Testis (tissue), 3 donors: Measurements from ENCODE around the gene CRTAC1. TPM values are rescaled to one million over a fixed set of nuclear protein-coding genes. Genes with fewer than 3 reads are reported as not detected.

ENCODE experiments used
- DNase-seq: peaks from one replicate; pipeline ENCODE4 v3.0.0-alpha.2; 2019
- H3K27ac ChIP-seq, 2 donors: fragments of 200-600 bp; sonication (generic); one replicate each; pipeline ENCODE4 v1.5.1; 2019
- H3K27me3 ChIP-seq: fragments of 200-600 bp; sonication (generic); one replicate; pipeline ENCODE4 v1.5.1; 2019
- H3K36me3 ChIP-seq: fragments of 200-600 bp; sonication (generic); one replicate; pipeline ENCODE4 v1.5.1; 2017; ENCODE audit warnings: low read depth; ENCODE audit errors: missing control alignments
- H3K4me1 ChIP-seq: fragments of 200-600 bp; sonication (generic); one replicate; pipeline ENCODE4 v1.5.1; 2019
- H3K4me3 ChIP-seq, 2 donors: fragments of 200-600 bp; sonication (generic); one replicate each; pipeline ENCODE4 v1.5.1; 2017 to 2019
- H3K9me3 ChIP-seq: fragments of 200-600 bp; sonication (generic); one replicate; pipeline ENCODE4 v1.5.1; 2017
- POLR2A ChIP-seq: fragments of 450-650 bp; IDR thresholded peaks from one replicate; pipeline ENCODE4 v1.6.1; 2017; ENCODE audit warnings: antibody characterized with exemption, mild to moderate bottlenecking, moderate library complexity
- WGBS, 2 donors: methylation state at CpG; one replicate each; pipeline ENCODE4 v1.1.5; 2018; 5-methylcytosine and 5-hydroxymethylcytosine counted together
- intact Hi-C: fragments of 100-400 bp; cut with DNase I; formaldehyde crosslinking; loops from one replicate; pipeline ENCODE4 v1.15.1; 2023; ENCODE audit warnings: low total_unique reads
- polyA plus RNA-seq: library from polyadenylated mRNA; stranded (reverse); fragments of 350-450 nt; fragmentation: Illumina TruSeq; extraction: RNeasy Lipid Tissue Mini Kit (QIAGEN cat#74804); gene quantifications from one replicate; pipeline ENCODE4 v1.2.3, GENCODE V29; 2014; ENCODE audit warnings: low read depth, low replicate concordance; ENCODE audit not compliant: insufficient read depth
- small RNA-seq, 2 donors: library from RNA; depleted of rRNA; stranded (forward); fragments of <200 nt; gene quantifications; one replicate each; pipeline ENCODE3, GENCODE V24; 2016
- total RNA-seq, 2 donors: library from RNA; depleted of rRNA; stranded (reverse); fragments of >200 nt; gene quantifications; one replicate each; pipeline ENCODE4 v1.2.3, GENCODE V29; 2016
- TF ChIP-seq, protein P1 (sequence below), 3 experiments: fragments of 450-650 bp in 2 of 3; fragments of 200-600 bp in 1 of 3; sonication (generic) in 1 of 3; IDR thresholded peaks; one replicate each; pipeline ENCODE4 v1.5.1; 2016 to 2019; ENCODE audit warnings: antibody characterized with exemption in 3 of 3, mild to moderate bottlenecking in 2 of 3, moderate library complexity in 1 of 3

Gene CRTAC1
- total and polyA plus RNA-seq, 3 donors from 2014 or later, result 7.5 to 12.2 (median 11.5) TPM

DNA sequence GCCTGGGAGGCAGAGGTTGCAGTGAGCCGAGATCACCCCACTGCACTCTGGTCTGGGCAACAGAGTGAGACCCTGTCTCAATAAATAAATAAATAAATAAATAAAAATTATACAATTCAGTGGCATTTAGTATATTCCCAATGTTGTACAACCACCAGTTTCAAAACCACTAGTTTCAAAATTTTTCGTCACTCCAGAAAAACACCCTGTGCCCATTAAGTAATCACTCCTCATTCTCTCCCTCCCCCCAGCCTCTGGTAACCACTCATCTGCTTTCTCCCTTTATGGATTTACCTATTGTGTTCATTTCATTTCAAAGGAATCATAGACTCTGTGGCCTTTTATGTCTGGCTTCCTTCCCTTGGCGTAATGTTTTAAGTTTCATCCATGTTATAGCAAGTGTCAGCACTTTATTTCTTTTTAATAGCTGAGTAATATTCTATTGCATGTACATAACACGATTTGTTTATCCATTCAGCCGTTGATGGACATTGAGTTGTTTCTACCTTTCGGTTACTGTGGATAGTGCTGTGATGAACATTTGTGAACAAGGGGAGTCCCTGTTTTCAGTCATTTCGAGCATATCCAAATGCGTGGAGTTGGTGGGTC, 210.2 kb downstream of the CRTAC1 start:
- 90% methylated on average over 8 of the region's 8 CpGs for WGBS, 2 donors
- Histone ChIP-seq H3K4me1 (no peaks in the 10 kb centered on the region), H3K36me3 (no peaks in the 10 kb centered on the region), H3K27ac (no peak overlapping the region), H3K4me3 (no peak overlapping the region), H3K9me3 (no peaks in the 10 kb centered on the region), H3K27me3 (no peaks in the 10 kb centered on the region)
- TF ChIP-seq, protein P1, sequence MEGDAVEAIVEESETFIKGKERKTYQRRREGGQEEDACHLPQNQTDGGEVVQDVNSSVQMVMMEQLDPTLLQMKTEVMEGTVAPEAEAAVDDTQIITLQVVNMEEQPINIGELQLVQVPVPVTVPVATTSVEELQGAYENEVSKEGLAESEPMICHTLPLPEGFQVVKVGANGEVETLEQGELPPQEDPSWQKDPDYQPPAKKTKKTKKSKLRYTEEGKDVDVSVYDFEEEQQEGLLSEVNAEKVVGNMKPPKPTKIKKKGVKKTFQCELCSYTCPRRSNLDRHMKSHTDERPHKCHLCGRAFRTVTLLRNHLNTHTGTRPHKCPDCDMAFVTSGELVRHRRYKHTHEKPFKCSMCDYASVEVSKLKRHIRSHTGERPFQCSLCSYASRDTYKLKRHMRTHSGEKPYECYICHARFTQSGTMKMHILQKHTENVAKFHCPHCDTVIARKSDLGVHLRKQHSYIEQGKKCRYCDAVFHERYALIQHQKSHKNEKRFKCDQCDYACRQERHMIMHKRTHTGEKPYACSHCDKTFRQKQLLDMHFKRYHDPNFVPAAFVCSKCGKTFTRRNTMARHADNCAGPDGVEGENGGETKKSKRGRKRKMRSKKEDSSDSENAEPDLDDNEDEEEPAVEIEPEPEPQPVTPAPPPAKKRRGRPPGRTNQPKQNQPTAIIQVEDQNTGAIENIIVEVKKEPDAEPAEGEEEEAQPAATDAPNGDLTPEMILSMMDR (IDR thresholded peaks at IDR 0.05), result no peak
- no peak for TF ChIP-seq POLR2A
- intact Hi-C loops, result no loop called here
- no peak for DNase-seq

DNA sequence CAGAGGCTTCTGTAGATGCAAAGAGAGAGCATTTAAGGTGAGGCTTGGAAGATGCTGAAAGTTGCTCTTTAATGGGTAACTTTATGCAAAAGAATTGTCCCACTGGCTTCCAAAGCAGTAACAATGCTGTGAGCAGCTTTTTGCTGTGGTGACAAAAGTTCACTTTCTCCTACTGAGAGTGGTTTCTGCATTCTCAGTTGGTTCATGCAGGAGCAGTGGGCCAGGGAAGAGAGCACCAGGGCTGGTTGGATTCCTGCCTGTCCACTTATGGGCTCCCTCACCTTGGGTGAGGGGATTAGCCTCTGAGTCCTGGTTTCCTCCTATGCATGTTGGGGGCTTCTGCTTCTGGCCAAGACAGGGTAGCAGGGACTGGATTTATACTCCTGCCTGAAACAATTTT, 211.8 kb downstream of the CRTAC1 start:
- no peak for DNase-seq
- Histone ChIP-seq H3K9me3 (no peaks in the 10 kb centered on the region), H3K4me1 (no peaks in the 10 kb centered on the region), H3K36me3 (no peaks in the 10 kb centered on the region), H3K27me3 (no peaks in the 10 kb centered on the region), H3K27ac (no peak overlapping the region), H3K4me3 (no peak overlapping the region)
- intact Hi-C loops, result no loop called here
- TF ChIP-seq POLR2A, result no peak
- TF ChIP-seq, protein P1 (IDR thresholded peaks at IDR 0.05), result no peak

- WGBS, 2 donors, result 87 to 96% methylated on average over 4 of the region's 4 CpGs
- Histone ChIP-seq H3K4me1 (no peaks in the 10 kb centered on the region), H3K27me3 (no peaks in the 10 kb centered on the region), H3K36me3 (no peaks in the 10 kb centered on the region), H3K9me3 (no peaks in the 10 kb centered on the region), H3K27ac (no peak overlapping the region), H3K4me3 (no peak overlapping the region)
- no peak for DNase-seq
- intact Hi-C loops, result no loop called here
- no peak for TF ChIP-seq POLR2A
- TF ChIP-seq, protein P1 (IDR thresholded peaks at IDR 0.05), result no peak
Measured at GRCh38 chr10:97816609-97817008, 213.8 kb downstream of the CRTAC1 start.

Small RNAs within 50 kb of the gene (small RNA-seq; reads per million reads assigned to genes)
- 0 reads per million in 2 donors for gene AL355301.1

Other genes starting within 250 kb of the CRTAC1 start
- gene GOLGA7B, start 180.8 kb downstream of the CRTAC1 start, total RNA-seq, result 1 to 10 TPM; 1.1 TPM
- gene GOLGA7B, start 180.8 kb downstream of the CRTAC1 start, polyA plus RNA-seq, result 1.3 TPM
- gene R3HCC1L, start 104.0 kb upstream of the CRTAC1 start, total RNA-seq, result 10 to 100 TPM; 38.5 to 39.5 TPM
- 36.9 TPM for gene R3HCC1L, start 104.0 kb upstream of the CRTAC1 start, polyA plus RNA-seq
- 10 to 100 TPM; 18.9 to 38.2 TPM for gene LOXL4, start 237.6 kb upstream of the CRTAC1 start, total RNA-seq
- 14.0 TPM for gene LOXL4, start 237.6 kb upstream of the CRTAC1 start, polyA plus RNA-seq